Measurements from ENCODE around the gene IRF4. TPM values are rescaled to one million over a fixed set of nuclear protein-coding genes. Genes with fewer than 3 reads are reported as not detected.

IRF4 gene
- total RNA-seq, 6 experiments from 2014 or later = not detected

DNA sequence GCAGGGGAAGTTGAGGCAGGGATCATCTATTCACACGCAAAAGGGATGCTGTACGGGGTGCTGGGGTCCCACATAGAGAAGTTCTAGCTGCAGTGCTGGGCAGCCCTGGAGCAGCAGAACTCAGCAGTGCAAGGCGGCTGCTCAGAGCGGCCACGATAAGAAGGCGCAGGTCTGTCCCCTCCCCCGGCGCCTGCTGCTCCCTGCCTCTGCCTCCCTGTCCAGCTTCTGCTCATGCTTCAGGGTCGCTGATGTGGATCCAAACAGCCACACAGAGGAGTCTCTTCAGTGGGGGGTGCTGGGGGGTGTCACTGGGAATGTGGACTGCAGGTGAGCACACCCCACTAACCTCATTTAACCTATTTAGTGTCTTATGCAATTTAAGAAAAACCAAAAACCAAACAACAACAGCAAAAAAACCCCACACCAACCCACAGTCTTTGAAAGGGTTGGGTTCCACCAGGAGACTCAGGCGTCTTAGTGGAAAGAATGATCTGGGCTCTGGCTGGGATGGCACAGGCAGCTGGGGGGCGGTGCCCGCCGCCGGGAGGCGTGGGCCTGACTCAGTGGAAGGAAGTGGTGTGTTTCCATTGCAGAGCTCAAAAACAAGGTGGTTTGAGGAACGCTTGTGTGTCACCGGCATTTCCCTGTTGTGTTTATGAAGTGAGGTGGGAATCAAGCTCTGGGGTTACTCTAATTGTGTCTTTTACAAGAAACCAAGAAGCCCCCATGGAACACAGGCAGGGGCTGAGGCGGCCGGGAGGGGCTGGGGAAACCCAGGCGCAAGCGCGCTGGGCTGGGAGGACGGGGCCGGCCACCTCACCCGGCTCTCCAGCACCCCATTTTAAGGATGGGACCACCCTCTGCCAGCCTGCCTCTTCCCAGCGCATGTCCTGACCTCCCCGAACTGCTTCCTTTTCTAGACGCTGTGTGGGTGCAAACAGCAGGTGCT is 55.1 kb downstream of the IRF4 start:
- no peaks in the 10 kb centered on the region for H3K4me1 Mint-ChIP-seq (ENCODE audit: low read depth)
- peaks cover 36% of the 10 kb centered on the region for H3K9me3 Mint-ChIP-seq
- H3K27ac Mint-ChIP-seq = no peak overlapping the region
- peaks cover 10% of the 10 kb centered on the region for H3K36me3 Mint-ChIP-seq (ENCODE audit: low read depth)
- no peak for DNase-seq
- TF ChIP-seq, protein P1, sequence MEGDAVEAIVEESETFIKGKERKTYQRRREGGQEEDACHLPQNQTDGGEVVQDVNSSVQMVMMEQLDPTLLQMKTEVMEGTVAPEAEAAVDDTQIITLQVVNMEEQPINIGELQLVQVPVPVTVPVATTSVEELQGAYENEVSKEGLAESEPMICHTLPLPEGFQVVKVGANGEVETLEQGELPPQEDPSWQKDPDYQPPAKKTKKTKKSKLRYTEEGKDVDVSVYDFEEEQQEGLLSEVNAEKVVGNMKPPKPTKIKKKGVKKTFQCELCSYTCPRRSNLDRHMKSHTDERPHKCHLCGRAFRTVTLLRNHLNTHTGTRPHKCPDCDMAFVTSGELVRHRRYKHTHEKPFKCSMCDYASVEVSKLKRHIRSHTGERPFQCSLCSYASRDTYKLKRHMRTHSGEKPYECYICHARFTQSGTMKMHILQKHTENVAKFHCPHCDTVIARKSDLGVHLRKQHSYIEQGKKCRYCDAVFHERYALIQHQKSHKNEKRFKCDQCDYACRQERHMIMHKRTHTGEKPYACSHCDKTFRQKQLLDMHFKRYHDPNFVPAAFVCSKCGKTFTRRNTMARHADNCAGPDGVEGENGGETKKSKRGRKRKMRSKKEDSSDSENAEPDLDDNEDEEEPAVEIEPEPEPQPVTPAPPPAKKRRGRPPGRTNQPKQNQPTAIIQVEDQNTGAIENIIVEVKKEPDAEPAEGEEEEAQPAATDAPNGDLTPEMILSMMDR (IDR thresholded peaks at IDR 0.05) = no peak
- peaks cover 8% of the 10 kb centered on the region for H3K27me3 Mint-ChIP-seq (ENCODE audit: insufficient read depth)
- H3K4me3 Mint-ChIP-seq = no peak overlapping the region

DNA sequence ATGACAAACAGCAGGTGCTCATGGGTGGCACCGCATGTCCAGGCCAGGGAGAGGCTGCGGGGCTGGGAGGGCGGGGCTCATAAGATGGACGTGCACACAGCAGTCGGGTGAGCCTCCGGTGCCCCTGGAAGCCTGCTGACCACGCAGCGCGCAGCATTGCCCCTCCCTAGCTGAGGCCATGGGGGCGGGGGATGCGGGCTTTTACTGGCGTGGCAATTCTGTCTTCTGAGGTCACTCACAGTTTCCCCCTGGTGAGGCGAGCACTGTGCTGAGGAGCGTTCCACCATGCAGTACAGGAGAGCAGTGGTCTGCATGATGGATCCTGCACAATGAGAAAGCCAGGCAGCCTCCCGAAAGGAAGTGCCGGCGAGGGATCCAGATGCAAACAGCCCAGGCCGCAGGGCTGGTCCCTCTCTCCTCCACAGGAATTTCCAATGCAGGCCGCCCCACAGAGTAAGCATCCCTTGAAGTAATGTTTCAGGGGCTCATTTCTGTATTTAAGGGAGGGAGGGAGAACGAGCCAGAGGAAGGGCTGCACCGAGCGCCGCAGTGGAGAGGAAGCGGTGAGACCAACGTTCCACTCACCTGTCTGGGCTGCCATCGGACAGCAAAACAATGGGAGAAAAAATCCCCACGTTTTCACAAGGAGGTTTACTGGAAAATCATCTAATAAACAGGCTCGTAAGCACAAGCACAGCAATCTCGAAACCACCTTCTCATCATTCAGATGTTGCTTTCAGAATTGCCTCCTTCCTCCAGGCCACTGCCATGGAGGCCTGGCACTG is 56.0 kb downstream of the IRF4 start:
- peaks cover 32% of the 10 kb centered on the region for H3K9me3 Mint-ChIP-seq
- no peak overlapping the region for H3K4me3 Mint-ChIP-seq
- peaks cover 10% of the 10 kb centered on the region for H3K36me3 Mint-ChIP-seq (ENCODE audit: low read depth)
- peaks cover 8% of the 10 kb centered on the region for H3K27me3 Mint-ChIP-seq (ENCODE audit: insufficient read depth)
- no peak for DNase-seq
- TF ChIP-seq, protein P1 (IDR thresholded peaks at IDR 0.05) = no peak
- no peaks in the 10 kb centered on the region for H3K4me1 Mint-ChIP-seq (ENCODE audit: low read depth)
- no peak overlapping the region for H3K27ac Mint-ChIP-seq

DNA sequence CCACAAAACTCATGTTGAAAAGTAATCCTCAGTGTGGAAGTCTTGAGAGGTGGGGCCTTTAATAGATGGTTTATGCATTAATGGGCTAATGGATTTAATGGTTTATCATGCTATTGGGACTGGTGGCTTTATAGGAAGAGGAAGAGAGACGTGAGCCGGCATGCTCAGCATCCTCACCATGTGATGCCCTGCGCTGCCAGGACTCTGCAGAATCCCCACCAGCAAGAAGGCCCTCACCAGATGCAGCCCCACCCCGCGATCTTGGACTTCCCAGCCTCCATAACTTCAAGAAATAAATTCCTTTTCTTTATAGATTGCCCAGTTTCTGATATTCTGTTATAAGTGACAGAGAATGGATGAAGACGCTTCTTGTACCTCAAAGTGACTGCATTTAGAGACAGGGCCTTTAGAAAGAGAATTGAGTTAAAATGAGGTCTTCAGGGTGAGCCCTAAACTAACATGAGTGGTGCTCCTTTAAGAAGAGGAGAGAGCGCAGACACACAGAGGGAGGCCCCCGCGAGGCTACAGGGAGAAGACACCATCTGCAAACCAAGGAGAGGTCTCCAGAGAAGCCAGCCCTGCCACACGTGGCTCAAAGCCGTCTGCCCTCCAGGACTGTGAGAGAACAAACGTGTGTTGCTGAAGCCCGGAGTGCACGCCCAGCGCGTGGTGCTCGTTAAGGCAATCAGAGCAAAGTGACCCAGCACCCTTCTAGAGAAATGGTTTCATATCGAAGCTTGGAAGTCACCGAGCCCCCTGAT is 56.9 kb downstream of the IRF4 start:
- peaks cover 28% of the 10 kb centered on the region for H3K9me3 Mint-ChIP-seq

DNA sequence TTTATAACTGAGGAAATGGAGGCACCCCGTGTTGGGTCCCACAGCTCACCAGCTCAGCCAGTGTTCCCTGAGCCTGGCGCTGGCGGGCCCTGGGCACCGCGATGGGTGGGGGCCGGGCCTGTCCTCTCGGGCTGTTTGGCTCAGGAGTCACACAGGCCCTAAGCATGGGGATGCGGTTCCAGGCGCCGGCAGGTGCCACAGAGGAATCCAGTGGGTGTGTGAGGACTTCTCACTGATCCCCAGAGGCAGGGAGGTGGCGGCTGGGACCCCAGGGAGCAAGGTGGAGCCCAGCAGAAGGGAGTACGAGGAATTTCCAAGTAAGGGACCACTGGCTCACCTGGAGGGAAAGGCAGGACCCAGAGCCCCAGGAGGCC is 57.5 kb downstream of the IRF4 start:
- Mint-ChIP-seq H3K36me3 (ENCODE audit: low read depth) (peaks cover 10% of the 10 kb centered on the region), H3K4me3 (no peak overlapping the region), H3K4me1 (ENCODE audit: low read depth) (no peaks in the 10 kb centered on the region), H3K9me3 (peaks cover 28% of the 10 kb centered on the region), H3K27ac (no peak overlapping the region), H3K27me3 (ENCODE audit: insufficient read depth) (peaks cover 11% of the 10 kb centered on the region)
- TF ChIP-seq, protein P1 (IDR thresholded peaks at IDR 0.05) = no peak
- DNase-seq = no peak

More for the DNA sequence above, 56.9 kb downstream of the IRF4 start:
- Mint-ChIP-seq H3K27me3 (ENCODE audit: insufficient read depth) (peaks cover 11% of the 10 kb centered on the region), H3K4me3 (no peak overlapping the region), H3K4me1 (ENCODE audit: low read depth) (no peaks in the 10 kb centered on the region), H3K36me3 (ENCODE audit: low read depth) (peaks cover 10% of the 10 kb centered on the region), H3K27ac (no peak overlapping the region)
- DNase-seq = no peak
- TF ChIP-seq, protein P1 (IDR thresholded peaks at IDR 0.05) = no peak
